ENCODE measurements around the gene UNC13C.

GRCh38 chr15:54026891-54027290 is 48.6 kb downstream of the UNC13C start:
- TF ChIP-seq, protein P1, sequence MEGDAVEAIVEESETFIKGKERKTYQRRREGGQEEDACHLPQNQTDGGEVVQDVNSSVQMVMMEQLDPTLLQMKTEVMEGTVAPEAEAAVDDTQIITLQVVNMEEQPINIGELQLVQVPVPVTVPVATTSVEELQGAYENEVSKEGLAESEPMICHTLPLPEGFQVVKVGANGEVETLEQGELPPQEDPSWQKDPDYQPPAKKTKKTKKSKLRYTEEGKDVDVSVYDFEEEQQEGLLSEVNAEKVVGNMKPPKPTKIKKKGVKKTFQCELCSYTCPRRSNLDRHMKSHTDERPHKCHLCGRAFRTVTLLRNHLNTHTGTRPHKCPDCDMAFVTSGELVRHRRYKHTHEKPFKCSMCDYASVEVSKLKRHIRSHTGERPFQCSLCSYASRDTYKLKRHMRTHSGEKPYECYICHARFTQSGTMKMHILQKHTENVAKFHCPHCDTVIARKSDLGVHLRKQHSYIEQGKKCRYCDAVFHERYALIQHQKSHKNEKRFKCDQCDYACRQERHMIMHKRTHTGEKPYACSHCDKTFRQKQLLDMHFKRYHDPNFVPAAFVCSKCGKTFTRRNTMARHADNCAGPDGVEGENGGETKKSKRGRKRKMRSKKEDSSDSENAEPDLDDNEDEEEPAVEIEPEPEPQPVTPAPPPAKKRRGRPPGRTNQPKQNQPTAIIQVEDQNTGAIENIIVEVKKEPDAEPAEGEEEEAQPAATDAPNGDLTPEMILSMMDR (IDR thresholded peaks at IDR 0.05; ENCODE audit: extremely low read depth in 1 of 2, insufficient read depth in 1 of 2, low read depth in 1 of 2, low read length in 2 of 2), result no peak
- TF ChIP-seq POLR2AphosphoS5 (IDR thresholded peaks at IDR 0.05; ENCODE audit: insufficient read depth, low read depth, low read length), result no peak
- no peak for TF ChIP-seq POLR2A (IDR thresholded peaks at IDR 0.05; ENCODE audit: low read depth, low read length)
- TF ChIP-seq GATA2 (IDR thresholded peaks at IDR 0.05; ENCODE audit: insufficient read depth, insufficient read length, low read depth, low read length), result no peak
- no peak for TF ChIP-seq EZH2 (IDR thresholded peaks at IDR 0.05; ENCODE audit: borderline replicate concordance, low read depth, low read length, severe bottlenecking)
- TF ChIP-seq, protein P2, sequence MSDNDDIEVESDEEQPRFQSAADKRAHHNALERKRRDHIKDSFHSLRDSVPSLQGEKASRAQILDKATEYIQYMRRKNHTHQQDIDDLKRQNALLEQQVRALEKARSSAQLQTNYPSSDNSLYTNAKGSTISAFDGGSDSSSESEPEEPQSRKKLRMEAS (IDR thresholded peaks at IDR 0.05; ENCODE audit: insufficient read depth, insufficient read length), result no peak
- no peak for TF ChIP-seq JUN (IDR thresholded peaks at IDR 0.05; ENCODE audit: borderline replicate concordance, insufficient read depth, insufficient read length, low read depth)
- no peak for TF ChIP-seq FOS (IDR thresholded peaks at IDR 0.05; ENCODE audit: borderline replicate concordance, insufficient read depth, low read length)
- TF ChIP-seq MYC (IDR thresholded peaks at IDR 0.05; ENCODE audit: low read depth, low read length), result no peak

Data from endothelial cell of umbilical vein (primary cell).